RPMI8226 (cell line): ENCODE results near the gene PHF19.

Experiments
- DNase-seq: peaks from one replicate; pipeline ENCODE4 v3.0.0-alpha.2; 2015

PHF19 gene

GRCh38 chr9:120913647-120914264 is 36.8 kb upstream of the PHF19 start:
- DNase-seq: peak; percentile 44

GRCh38 chr9:120912958-120913646 is 36.1 kb upstream of the PHF19 start:
- no peak for DNase-seq

- no peak for DNase-seq
Observed at GRCh38 chr9:120911295-120911837, 34.4 kb upstream of the PHF19 start.

GRCh38 chr9:120910643-120911042 is 33.7 kb upstream of the PHF19 start:
- DNase-seq: no peak

- DNase-seq: no peak
Observed at GRCh38 chr9:120909904-120910303, 32.9 kb upstream of the PHF19 start.

GRCh38 chr9:120905315-120906164 is 28.6 kb upstream of the PHF19 start:
- DNase-seq: no peak

GRCh38 chr9:120904978-120905301 is 28.0 kb upstream of the PHF19 start:
- DNase-seq: no peak

- DNase-seq: peak; percentile 92
Observed at GRCh38 chr9:120904061-120904977, 27.3 kb upstream of the PHF19 start.

- no peak for DNase-seq
Observed at GRCh38 chr9:120902569-120903535, 25.9 kb upstream of the PHF19 start.

- no peak for DNase-seq
Observed at GRCh38 chr9:120901755-120902568, 25.0 kb upstream of the PHF19 start.

GRCh38 chr9:120900824-120901223 is 23.8 kb upstream of the PHF19 start:
- no peak for DNase-seq

- no peak for DNase-seq
Observed at GRCh38 chr9:120899490-120900068, 22.6 kb upstream of the PHF19 start.

- DNase-seq: no peak
Observed at GRCh38 chr9:120898396-120898795, 21.4 kb upstream of the PHF19 start.

- DNase-seq: no peak
Observed at GRCh38 chr9:120895951-120896350, 19.0 kb upstream of the PHF19 start.

- DNase-seq: no peak
Observed at GRCh38 chr9:120894321-120895148, 17.5 kb upstream of the PHF19 start.

- DNase-seq: peak; percentile 83
Observed at GRCh38 chr9:120893611-120894307, 16.8 kb upstream of the PHF19 start.

GRCh38 chr9:120892748-120893610 is 16.0 kb upstream of the PHF19 start:
- DNase-seq: peak; percentile 94
